Upper lobe of left lung (tissue), 4 donors: ENCODE results near the gene NDC1.

Experiments
- CTCF ChIP-seq, 6 experiments: fragments of 450-650 bp in 4 of 6; fragments of 200-600 bp in 2 of 6; sonication (generic) in 2 of 6; IDR thresholded peaks; one replicate each; pipeline ENCODE4 v1.5.1; 2016 to 2019; ENCODE audit warnings: antibody characterized with exemption in 6 of 6
- POLR2A ChIP-seq, 4 donors: fragments of 450-650 bp; IDR thresholded peaks; one replicate each; pipeline ENCODE4 v1.5.1; 2016 to 2017; ENCODE audit warnings: antibody characterized with exemption in 4 of 4, mild to moderate bottlenecking in 2 of 4
- POLR2AphosphoS5 ChIP-seq, 2 donors: sonication (generic); formaldehyde crosslinking; IDR thresholded peaks; one replicate each; pipeline ENCODE4 v1.5.1; 2017; ENCODE audit warnings: antibody characterized with exemption in 2 of 2

GRCh38 chr1:53868565-53868964, 30.5 kb upstream of the NDC1 start:
- TF ChIP-seq CTCF (IDR thresholded peaks at IDR 0.05) (no peak), POLR2A (IDR thresholded peaks at IDR 0.05) (no peak), POLR2AphosphoS5 (IDR thresholded peaks at IDR 0.05) (no peak)
